ENCODE measurements around the gene TRIM28. TPM values are rescaled to one million over a fixed set of nuclear protein-coding genes. Genes with fewer than 3 reads are reported as not detected.

Gene TRIM28
- total RNA-seq, 1 experiment from 2014 or later = 908 TPM

- TF ChIP-seq REST (IDR thresholded peaks at IDR 0.05; ENCODE audit: low read depth) = no peak
Measured at GRCh38 chr19:58509731-58510083, 34.2 kb upstream of the TRIM28 start (continued).

DNA sequence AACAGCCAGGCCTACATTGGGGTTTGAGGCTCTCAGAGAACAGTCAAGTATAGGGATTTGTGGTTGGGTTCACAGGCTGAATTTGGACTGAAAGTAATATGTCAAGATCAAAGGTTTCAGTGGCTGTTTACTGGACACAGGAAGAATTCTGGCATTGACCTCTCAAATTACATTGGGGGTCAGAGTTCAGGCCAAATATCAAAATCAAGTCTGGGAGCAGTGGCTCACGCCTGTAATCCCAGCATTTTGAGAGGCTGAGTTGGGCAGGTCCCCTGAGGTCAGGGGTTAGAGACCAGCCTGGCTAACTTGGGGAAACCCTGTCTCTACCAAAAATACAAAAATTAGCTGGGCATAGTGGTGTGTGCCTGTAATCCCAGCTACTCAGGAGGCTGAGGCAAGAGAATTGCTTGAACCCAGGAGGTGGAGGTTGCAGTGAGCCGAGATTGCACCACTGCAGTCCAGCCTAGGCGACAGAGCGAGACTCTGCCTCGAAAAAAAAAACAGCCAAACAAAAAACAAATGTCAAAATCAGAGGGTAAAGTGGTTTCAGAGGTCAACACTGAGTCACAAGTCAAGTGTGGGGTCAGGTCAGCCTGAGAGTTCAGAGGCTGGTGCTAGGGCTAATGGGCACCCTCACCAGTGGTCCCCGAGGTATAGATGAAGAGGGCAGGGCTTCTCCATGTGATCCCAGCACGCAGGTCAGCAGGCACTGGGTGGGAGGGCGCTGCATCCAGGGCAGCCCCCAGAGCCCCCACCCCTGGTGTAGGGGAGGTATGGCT, 33.6 kb upstream of the TRIM28 start:
- POLR2A ChIA-PET = no interaction called here
- H3K9me2 ChIP-seq (ENCODE audit: insufficient read depth) = no peaks in the 10 kb centered on the region
- CTCF ChIA-PET = no interaction called here

More for the DNA sequence above, 33.6 kb upstream of the TRIM28 start:
- no peak for TF ChIP-seq SRF (IDR thresholded peaks at IDR 0.05; ENCODE audit: low read depth)
- TF ChIP-seq ZNF274 (IDR thresholded peaks at IDR 0.05; ENCODE audit: low read depth, low read length) = no peak
- TF ChIP-seq, protein P1, sequence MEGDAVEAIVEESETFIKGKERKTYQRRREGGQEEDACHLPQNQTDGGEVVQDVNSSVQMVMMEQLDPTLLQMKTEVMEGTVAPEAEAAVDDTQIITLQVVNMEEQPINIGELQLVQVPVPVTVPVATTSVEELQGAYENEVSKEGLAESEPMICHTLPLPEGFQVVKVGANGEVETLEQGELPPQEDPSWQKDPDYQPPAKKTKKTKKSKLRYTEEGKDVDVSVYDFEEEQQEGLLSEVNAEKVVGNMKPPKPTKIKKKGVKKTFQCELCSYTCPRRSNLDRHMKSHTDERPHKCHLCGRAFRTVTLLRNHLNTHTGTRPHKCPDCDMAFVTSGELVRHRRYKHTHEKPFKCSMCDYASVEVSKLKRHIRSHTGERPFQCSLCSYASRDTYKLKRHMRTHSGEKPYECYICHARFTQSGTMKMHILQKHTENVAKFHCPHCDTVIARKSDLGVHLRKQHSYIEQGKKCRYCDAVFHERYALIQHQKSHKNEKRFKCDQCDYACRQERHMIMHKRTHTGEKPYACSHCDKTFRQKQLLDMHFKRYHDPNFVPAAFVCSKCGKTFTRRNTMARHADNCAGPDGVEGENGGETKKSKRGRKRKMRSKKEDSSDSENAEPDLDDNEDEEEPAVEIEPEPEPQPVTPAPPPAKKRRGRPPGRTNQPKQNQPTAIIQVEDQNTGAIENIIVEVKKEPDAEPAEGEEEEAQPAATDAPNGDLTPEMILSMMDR (IDR thresholded peaks at IDR 0.05 in 2 of 3, conservative IDR thresholded peaks at IDR 0.05 in 1 of 3; ENCODE audit: borderline replicate concordance in 1 of 3, insufficient read depth in 1 of 3, low read depth in 2 of 3, low read length in 2 of 3) = no peak
- no peak for TF ChIP-seq EZH2phosphoT487 (IDR thresholded peaks at IDR 0.05; ENCODE audit: borderline replicate concordance)
- TF ChIP-seq RAD21 (IDR thresholded peaks at IDR 0.05; ENCODE audit: low read depth) = no peak
- TF ChIP-seq EZH2 (IDR thresholded peaks at IDR 0.05) = no peak
- no peak for TF ChIP-seq REST (IDR thresholded peaks at IDR 0.05; ENCODE audit: low read depth)
- no peak for TF ChIP-seq ZFX (IDR thresholded peaks at IDR 0.05)
- no peak for TF ChIP-seq ELF1 (IDR thresholded peaks at IDR 0.05; ENCODE audit: borderline replicate concordance, low read depth)
- no peak for TF ChIP-seq TCF7L2 (IDR thresholded peaks at IDR 0.05; ENCODE audit: borderline replicate concordance, extremely low read depth, insufficient read depth, insufficient read length)
- TF ChIP-seq JUND (IDR thresholded peaks at IDR 0.05) = no peak
- TF ChIP-seq CBX3 (IDR thresholded peaks at IDR 0.05; ENCODE audit: low read depth) = no peak
- BruUV-seq (replicated peaks) = no TSS peak
- no peaks in the 10 kb centered on the region for H3K36me3 ChIP-seq (ENCODE audit: control insufficient read depth in 1 of 2, insufficient read depth in 2 of 2, low read length in 2 of 2)
- no peak overlapping the region for H2AFZ ChIP-seq (ENCODE audit: low read depth, low read length, poor library complexity, severe bottlenecking)
- no peak overlapping the region for H3K4me2 ChIP-seq (ENCODE audit: low read length)
- DNase-seq (ENCODE audit: low read depth, low spot score) = no peak
- H3K27me3 ChIP-seq (ENCODE audit: insufficient read depth, low read length) = no peaks in the 10 kb centered on the region
- H4K20me1 ChIP-seq (ENCODE audit: insufficient read depth) = no peaks in the 10 kb centered on the region
- H3K4me1 ChIP-seq (ENCODE audit: control insufficient read depth in 1 of 2, insufficient read depth in 2 of 2, low read length in 2 of 2) = peaks cover 6 to 15% of the 10 kb centered on the region in 2 experiments; a peak in 3 of 4 replicates
- intact Hi-C loops (cut with micrococcal nuclease) = no loop called here
- H3K9ac ChIP-seq (ENCODE audit: low read length) = no peak overlapping the region
- H3K27ac ChIP-seq (ENCODE audit: low read depth, low read length) = no peak overlapping the region
- RAD21 ChIA-PET (ENCODE audit: low non-redundant PET in 1 of 2, low total read pairs in 2 of 2, uncharacterized antibody in 2 of 2, unreplicated experiment in 2 of 2) = no interaction called here
- no peaks in the 10 kb centered on the region for H3K9me3 ChIP-seq (ENCODE audit: control insufficient read depth in 1 of 2, insufficient read depth in 1 of 2, low read depth in 1 of 2, low read length in 2 of 2)
- H3K79me2 ChIP-seq (ENCODE audit: insufficient read depth, low read length) = peaks cover 15% of the 10 kb centered on the region
- no peak for ATAC-seq
- H3K4me3 ChIP-seq (replicated peaks in 1 of 2; ENCODE audit: low read depth in 1 of 2, low read length in 2 of 2) = no peak overlapping the region

Data from HCT116 (cell line).